Endothelial cell of umbilical vein (primary cell): Measurements from ENCODE around the gene USP49. TPM values are rescaled to one million over a fixed set of nuclear protein-coding genes. Genes with fewer than 3 reads are reported as not detected.
A peak's percentile ranks its signal among the peaks of the same experiment; 100 is the strongest.

Experiments
- BruUV-seq: library from RNA; stranded (reverse); fragments of 400-500 nt; replicated peaks from 2 replicates; lab custom pipeline; 2021; lab: Mats Ljungman, UMichigan
- CTCF ChIA-PET: fragments of 300-600, 350-600 bp; sonication (Branson Sonifier 250); formaldehyde crosslinking; loops from one replicate; lab custom pipeline; 2021; ENCODE audit warnings: antibody characterized with exemption, inconsistent platforms; lab: Charles Lee
- POLR2A ChIA-PET: fragments of 300-600, 350-600 bp; sonication (Branson Sonifier 250); formaldehyde crosslinking; loops from one replicate; lab custom pipeline; 2021; ENCODE audit warnings: antibody characterized with exemption, inconsistent platforms; lab: Charles Lee
- DNase-seq: peaks from one replicate; pipeline ENCODE4 v3.0.0-alpha.2; 2011; ENCODE audit warnings: low read depth, low spot score
- FAIRE-seq: peaks from 2 replicates; lab custom pipeline; 2011; peaks lifted over from hg19 to GRCh38; lab: Jason Lieb, UNC
- H2AFZ ChIP-seq: 2 replicates; pipeline ENCODE4 v1.6.0; 2012; ENCODE audit warnings: low read depth, low read length, control low read depth, inconsistent platforms
- H3K27ac ChIP-seq: 2 replicates; pipeline ENCODE4 v1.5.1; 2011; ENCODE audit warnings: low read depth, mild to moderate bottlenecking, control low read depth, low read length, moderate library complexity; ENCODE audit not compliant: insufficient read depth
- H3K27me3 ChIP-seq, 2 experiments: 2 replicates each; pipeline versions ENCODE4 v1.6.0 to v1.6.1; 2011; ENCODE audit warnings: low read length in 2 of 2, mixed read lengths in 1 of 2; ENCODE audit not compliant: control insufficient read depth in 2 of 2, insufficient read depth in 2 of 2
- H3K36me3 ChIP-seq, 2 experiments: 2 replicates in 1 of 2; 3 replicates in 1 of 2; pipeline ENCODE4 v1.5.1; 2011; ENCODE audit warnings: low read length in 2 of 2, mild to moderate bottlenecking in 1 of 2, moderate library complexity in 1 of 2; ENCODE audit not compliant: control insufficient read depth in 2 of 2, insufficient read depth in 2 of 2; ENCODE audit errors: extremely low read depth in 1 of 2
- H3K4me1 ChIP-seq: 3 replicates; pipeline ENCODE4 v1.5.1; 2011; ENCODE audit warnings: mild to moderate bottlenecking, low read length; ENCODE audit not compliant: control insufficient read depth, insufficient read depth; ENCODE audit errors: extremely low read depth
- H3K4me2 ChIP-seq: 2 replicates; pipeline ENCODE4 v1.6.1; 2011; ENCODE audit warnings: low read length, control low read depth, mixed read lengths; ENCODE audit not compliant: insufficient read depth
- H3K4me3 ChIP-seq, 3 experiments: fragments of 200-600 bp in 1 of 3; sonication (generic), shearing (Covaris generic) in 1 of 3; replicated peaks in 1 of 3; 2 replicates each; pipeline ENCODE4 v1.5.1; 2011 to 2016; ENCODE audit warnings: control low read depth in 3 of 3, low read length in 3 of 3, mild to moderate bottlenecking in 2 of 3, inconsistent platforms in 1 of 3, low read depth in 1 of 3, moderate library complexity in 1 of 3; ENCODE audit not compliant: insufficient read depth in 1 of 3
- H3K79me2 ChIP-seq: 2 replicates; pipeline ENCODE4 v1.6.0; 2012; ENCODE audit warnings: low read length, inconsistent platforms; ENCODE audit not compliant: control insufficient read depth, insufficient read depth
- H3K9ac ChIP-seq: replicated peaks from 2 replicates; pipeline ENCODE3; 2011; ENCODE audit warnings: low read length, control low read depth; ENCODE audit not compliant: insufficient read depth; ENCODE audit errors: extremely low read depth
- H3K9me1 ChIP-seq: replicated peaks from 3 replicates; pipeline ENCODE4 v1.6.0; 2011; ENCODE audit warnings: mild to moderate bottlenecking, low read length; ENCODE audit not compliant: control insufficient read depth, insufficient read depth; ENCODE audit errors: extremely low read depth
- H3K9me3 ChIP-seq: replicated peaks from 2 replicates; pipeline ENCODE4 v1.5.1; 2012; ENCODE audit warnings: low read length, inconsistent platforms; ENCODE audit not compliant: control insufficient read depth, insufficient read depth
- H4K20me1 ChIP-seq: replicated peaks from 2 replicates; pipeline ENCODE3; 2011; ENCODE audit warnings: mild to moderate bottlenecking, low read length; ENCODE audit not compliant: control insufficient read depth, insufficient read depth; ENCODE audit errors: extremely low read depth
- CTCF ChIP-seq, 2 donors: IDR thresholded peaks; 1 replicate in 1 of 2; 2 replicates in 1 of 2; pipeline ENCODE4 v1.5.1; 2011; ENCODE audit warnings: low read length in 2 of 2, mild to moderate bottlenecking in 2 of 2, moderate library complexity in 2 of 2, control low read depth in 1 of 2, inconsistent platforms in 1 of 2, low read depth in 1 of 2; ENCODE audit not compliant: insufficient read depth in 1 of 2; ENCODE audit errors: extremely low read depth in 1 of 2
- EZH2 ChIP-seq: IDR thresholded peaks from 2 replicates; pipeline ENCODE4 v1.6.1; 2012; ENCODE audit warnings: borderline replicate concordance, low read depth, mild to moderate bottlenecking, moderate library complexity, low read length, inconsistent platforms; ENCODE audit not compliant: severe bottlenecking
- FOS ChIP-seq: IDR thresholded peaks from 2 replicates; pipeline ENCODE4 v1.6.1; 2011; ENCODE audit warnings: mild to moderate bottlenecking, low read length, moderate library complexity, borderline replicate concordance; ENCODE audit not compliant: insufficient read depth
- GATA2 ChIP-seq: IDR thresholded peaks from 2 replicates; pipeline ENCODE4 v1.7.0; 2011; ENCODE audit warnings: low read depth, mild to moderate bottlenecking, moderate library complexity, mixed read lengths, low read length; ENCODE audit not compliant: insufficient read length, insufficient read depth
- JUN ChIP-seq: IDR thresholded peaks from 2 replicates; pipeline ENCODE4 v1.6.1; 2011; ENCODE audit warnings: borderline replicate concordance, low read depth; ENCODE audit not compliant: insufficient read length, insufficient read depth
- MAX ChIP-seq: IDR thresholded peaks from 2 replicates; pipeline ENCODE4 v1.6.1; 2011; ENCODE audit not compliant: insufficient read depth, insufficient read length
- MYC ChIP-seq: IDR thresholded peaks from one replicate; pipeline ENCODE4 v1.6.1; 2011; ENCODE audit warnings: mild to moderate bottlenecking, low read depth, low read length
- POLR2A ChIP-seq: IDR thresholded peaks from 2 replicates; pipeline ENCODE4 v1.6.1; 2012; ENCODE audit warnings: low read depth, mild to moderate bottlenecking, control low read depth, low read length
- POLR2AphosphoS5 ChIP-seq: IDR thresholded peaks from 2 replicates; pipeline ENCODE4 v1.6.1; 2012; ENCODE audit warnings: low read depth, mild to moderate bottlenecking, control low read depth, low read length, moderate library complexity; ENCODE audit not compliant: insufficient read depth
- dilution Hi-C: fragments of 300-500 bp; cut with MboI; formaldehyde crosslinking; loops from one replicate; pipeline ENCODE4 v1.15.0; 2019; ENCODE audit warnings: low sequenced_read_pairs; ENCODE audit not compliant: extremely low pct_ligation_motif_present
- intact Hi-C: fragments of 100-400 bp; cut with micrococcal nuclease; formaldehyde crosslinking; loops from one replicate; pipeline ENCODE4 v1.10.0; 2022
- polyA plus RNA-seq, 4 experiments: library from polyadenylated mRNA; depleted of rRNA in 3 of 4; stranded (reverse) in 3 of 4; unstranded in 1 of 4; fragments of >200 nt; gene quantifications; 2 replicates each; pipeline versions ENCODE4 v1.2.1 to v1.2.3, GENCODE V29; 2011 to 2012; ENCODE audit warnings: missing spikeins in 1 of 4
- total RNA-seq: library from RNA; stranded (reverse); gene quantifications from 2 replicates; pipeline ENCODE4 v1.2.3, GENCODE V29; 2021

The USP49 gene
- total and polyA plus RNA-seq, 2 donors (not counting 3 experiments of a cell fraction or from before 2014, with no cell fraction given) = 2.4 to 4.1 TPM

- no peak for DNase-seq
- H3K4me3 ChIP-seq = no peak overlapping the region
- intact Hi-C loops (no loop called here), dilution Hi-C loops (no loop called here)
- TF ChIP-seq POLR2A = no peak
- no peak for TF ChIP-seq POLR2AphosphoS5
- TF ChIP-seq EZH2 = no peak
- TF ChIP-seq JUN = no peak
- no peak for TF ChIP-seq GATA2
- no peaks in the 10 kb centered on the region for H3K9me1 ChIP-seq
- no peak overlapping the region for H3K4me2 ChIP-seq
- no peaks in the 10 kb centered on the region for H3K36me3 ChIP-seq
- CTCF ChIA-PET = interaction anchor here (1.8 kb wide), 1 partner anchor 49 kb away, joined by 4 read pairs; the partner anchor contains the start of gene MED20
- no peak overlapping the region for H3K27ac ChIP-seq
- no TSS peak for BruUV-seq
- H3K9ac ChIP-seq = no peak overlapping the region
- H3K79me2 ChIP-seq = no peaks in the 10 kb centered on the region
- no peaks in the 10 kb centered on the region for H4K20me1 ChIP-seq
- no peaks in the 10 kb centered on the region for H3K9me3 ChIP-seq
- no peaks in the 10 kb centered on the region for H3K27me3 ChIP-seq
- H3K4me1 ChIP-seq = no peaks in the 10 kb centered on the region
- POLR2A ChIA-PET = no interaction called here
- H2AFZ ChIP-seq = no peak overlapping the region
- peak; percentile 26 for FAIRE-seq
Measured at GRCh38 chr6:41872147-41872546, 23.0 kb downstream of the USP49 start.

- Histone ChIP-seq H4K20me1 (no peaks in the 10 kb centered on the region), H3K4me3 (no peak overlapping the region), H3K27ac (no peak overlapping the region), H3K36me3 (no peaks in the 10 kb centered on the region), H3K4me1 (no peaks in the 10 kb centered on the region), H3K27me3 (no peaks in the 10 kb centered on the region), H2AFZ (no peak overlapping the region), H3K9ac (no peak overlapping the region), H3K79me2 (no peaks in the 10 kb centered on the region), H3K9me3 (no peaks in the 10 kb centered on the region), H3K4me2 (no peak overlapping the region), H3K9me1 (no peaks in the 10 kb centered on the region)
- intact Hi-C loops (no loop called here), dilution Hi-C loops (no loop called here)
- DNase-seq (no peak), FAIRE-seq (no peak)
- TF ChIP-seq FOS = no peak
- TF ChIP-seq JUN = no peak
- TF ChIP-seq GATA2 = no peak
- TF ChIP-seq CTCF (IDR thresholded peaks at IDR 0.05; ENCODE audit: extremely low read depth in 1 of 2, insufficient read depth in 1 of 2, low read depth in 1 of 2, low read length in 2 of 2) = no peak
- TF ChIP-seq MAX = no peak
- TF ChIP-seq POLR2A = no peak
- TF ChIP-seq EZH2 = no peak
- no peak for TF ChIP-seq POLR2AphosphoS5
- no peak for TF ChIP-seq MYC
- CTCF ChIA-PET = no interaction called here
- BruUV-seq = no TSS peak
- POLR2A ChIA-PET = no interaction called here
Measured at GRCh38 chr6:41871691-41872090, 23.5 kb downstream of the USP49 start.
